ENCODE measurements around the gene TRAF5.

The TRAF5 gene

DNA sequence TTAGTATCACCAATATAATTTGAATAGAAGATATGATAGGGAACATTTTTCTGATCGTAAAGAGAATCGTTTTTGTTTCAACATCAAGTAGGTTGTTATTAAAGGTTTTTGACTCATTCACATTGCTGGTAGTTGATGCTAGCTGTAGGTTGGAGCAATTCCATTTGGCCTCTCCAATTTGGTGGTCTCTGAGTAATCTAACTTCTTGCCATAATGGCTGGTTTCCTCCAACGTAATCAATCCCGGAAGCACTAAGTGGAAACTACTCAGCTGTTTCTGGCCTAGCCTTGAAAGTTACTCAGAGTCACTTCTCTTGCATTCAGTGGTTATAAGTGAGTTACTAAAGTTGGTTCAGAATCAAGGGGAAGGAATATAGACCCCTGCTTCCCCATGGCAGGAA lies 41.4 kb upstream of the TRAF5 start:
- Histone ChIP-seq H3K27ac (no peak overlapping the region), H3K9me3 (ENCODE audit: severe bottlenecking) (no peaks in the 10 kb centered on the region), H3K4me3 (ENCODE audit: low read depth, low read length) (no peak overlapping the region), H3K36me3 (peaks cover 70% of the 10 kb centered on the region), H3K27me3 (ENCODE audit: insufficient read depth, low read depth, severe bottlenecking) (no peaks in the 10 kb centered on the region)
- TF ChIP-seq CTCF (IDR thresholded peaks at IDR 0.05; ENCODE audit: low read depth, low read length), result no peak
- DNase-seq, result no peak

DNA sequence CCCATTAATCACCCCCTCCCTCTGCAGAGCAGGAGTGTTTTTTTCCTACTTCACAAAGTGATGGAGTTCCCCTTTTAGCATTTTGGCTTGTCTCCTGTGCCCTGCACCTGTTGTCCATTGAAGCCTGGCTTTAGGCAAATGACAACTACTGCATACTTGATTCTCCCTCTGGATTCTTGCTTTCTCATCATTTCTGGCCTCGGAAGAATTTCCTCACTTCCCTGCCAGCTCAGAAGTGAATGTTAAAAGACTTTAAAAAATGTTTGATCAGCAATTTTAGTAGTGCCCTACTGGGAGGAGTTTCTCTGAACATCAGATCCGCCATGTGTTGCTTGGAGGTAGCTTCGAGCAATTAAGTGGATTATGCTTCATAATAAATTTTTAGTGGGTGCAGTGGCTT lies 39.4 kb upstream of the TRAF5 start:
- H3K27ac ChIP-seq, result no peak overlapping the region
- H3K9me3 ChIP-seq (ENCODE audit: severe bottlenecking), result no peaks in the 10 kb centered on the region
- H3K36me3 ChIP-seq, result peaks cover 81% of the 10 kb centered on the region
- no peaks in the 10 kb centered on the region for H3K27me3 ChIP-seq (ENCODE audit: insufficient read depth, low read depth, severe bottlenecking)
- no peak for DNase-seq
- TF ChIP-seq CTCF (IDR thresholded peaks at IDR 0.05; ENCODE audit: low read depth, low read length), result no peak
- no peak overlapping the region for H3K4me3 ChIP-seq (ENCODE audit: low read depth, low read length)

GRCh38 chr1:211292411-211292810 lies 34.2 kb upstream of the TRAF5 start:
- Histone ChIP-seq H3K36me3 (peaks cover 89% of the 10 kb centered on the region), H3K27ac (0 out of 2 replicates have a peak overlapping the region, but pooled peaks have one; percentile 5), H3K4me3 (ENCODE audit: low read depth, low read length) (no peak overlapping the region), H3K9me3 (ENCODE audit: severe bottlenecking) (no peaks in the 10 kb centered on the region), H3K27me3 (ENCODE audit: insufficient read depth, low read depth, severe bottlenecking) (no peaks in the 10 kb centered on the region)
- no peak for DNase-seq
- TF ChIP-seq CTCF (IDR thresholded peaks at IDR 0.05; ENCODE audit: low read depth, low read length), result no peak

DNA sequence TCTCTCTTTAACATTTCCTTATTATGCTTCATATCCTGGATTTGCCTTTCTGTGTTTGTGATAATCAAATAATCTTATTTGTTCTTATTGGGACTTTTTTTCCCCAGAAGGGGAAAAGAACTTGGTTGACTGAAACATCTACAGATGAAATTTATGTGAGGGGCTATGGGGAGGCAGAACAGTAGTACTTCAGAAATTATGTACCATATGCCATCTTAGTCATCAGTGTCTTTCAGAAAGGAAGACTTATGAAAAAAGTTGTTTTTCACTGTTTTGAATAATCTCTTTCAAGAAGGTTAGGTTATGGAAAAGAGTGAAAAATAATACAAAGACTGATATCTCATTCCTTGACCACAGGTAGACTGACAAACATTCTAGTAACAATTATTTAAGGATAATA lies 30.2 kb upstream of the TRAF5 start:
- no peaks in the 10 kb centered on the region for H3K9me3 ChIP-seq (ENCODE audit: severe bottlenecking)
- peaks cover 64% of the 10 kb centered on the region for H3K36me3 ChIP-seq
- no peak overlapping the region for H3K27ac ChIP-seq
- H3K27me3 ChIP-seq (ENCODE audit: insufficient read depth, low read depth, severe bottlenecking), result no peaks in the 10 kb centered on the region
- no peak for TF ChIP-seq CTCF (IDR thresholded peaks at IDR 0.05; ENCODE audit: low read depth, low read length)
- no peak overlapping the region for H3K4me3 ChIP-seq (ENCODE audit: low read depth, low read length)
- DNase-seq, result no peak

- no peak for DNase-seq
- no peak for TF ChIP-seq CTCF (IDR thresholded peaks at IDR 0.05; ENCODE audit: low read depth, low read length)
- Histone ChIP-seq H3K36me3 (peaks cover 35% of the 10 kb centered on the region), H3K27ac (no peak overlapping the region), H3K9me3 (ENCODE audit: severe bottlenecking) (no peaks in the 10 kb centered on the region), H3K27me3 (ENCODE audit: insufficient read depth, low read depth, severe bottlenecking) (no peaks in the 10 kb centered on the region), H3K4me3 (ENCODE audit: low read depth, low read length) (no peak overlapping the region)
These were observed 21.6 kb upstream of the TRAF5 start for GRCh38 chr1:211305044-211305443.

GRCh38 chr1:211309617-211310016 lies 17.0 kb upstream of the TRAF5 start:
- H3K9me3 ChIP-seq (ENCODE audit: severe bottlenecking), result no peaks in the 10 kb centered on the region
- DNase-seq, result no peak
- no peak overlapping the region for H3K27ac ChIP-seq
- peaks cover 42% of the 10 kb centered on the region for H3K36me3 ChIP-seq
- H3K27me3 ChIP-seq (ENCODE audit: insufficient read depth, low read depth, severe bottlenecking), result no peaks in the 10 kb centered on the region
- TF ChIP-seq CTCF (IDR thresholded peaks at IDR 0.05; ENCODE audit: low read depth, low read length), result no peak
- H3K4me3 ChIP-seq (ENCODE audit: low read depth, low read length), result no peak overlapping the region

Data from WERI-Rb-1 (cell line).